Nephron (organoid): ENCODE measurements around the gene RASA3.

Experiments used
- H3K27ac Mint-ChIP-seq, 3 experiments: 2 replicates each; pipeline ENCODE4 v1.8.0; 2020; ENCODE audit warnings: mixed read lengths in 3 of 3, mild to moderate bottlenecking in 2 of 3, moderate library complexity in 1 of 3
- H3K27me3 Mint-ChIP-seq: 2 replicates; pipeline ENCODE4 v1.8.0; 2021; ENCODE audit warnings: low read depth, mild to moderate bottlenecking, moderate library complexity, mixed read lengths
- H3K36me3 Mint-ChIP-seq: 2 replicates; pipeline ENCODE4 v1.8.0; 2020; ENCODE audit warnings: low read depth, mixed read lengths
- H3K4me1 Mint-ChIP-seq: 2 replicates; pipeline ENCODE4 v1.8.0; 2020; ENCODE audit warnings: mixed read lengths
- H3K4me3 Mint-ChIP-seq, 3 experiments: 2 replicates each; pipeline ENCODE4 v1.8.0; 2020; ENCODE audit warnings: mild to moderate bottlenecking in 3 of 3, mixed read lengths in 3 of 3, moderate library complexity in 2 of 3
- H3K9me3 Mint-ChIP-seq: 2 replicates; pipeline ENCODE4 v1.8.0; 2020; ENCODE audit warnings: mixed read lengths
- CTCF ChIP-seq, 3 experiments: fragments of 200-600 bp; sonication (generic); IDR thresholded peaks; one replicate each; pipeline ENCODE4 v1.5.0; 2021; ENCODE audit warnings: antibody characterized with exemption in 3 of 3; ENCODE audit not compliant: unreplicated experiment in 3 of 3

RASA3 gene

GRCh38 chr13:114072421-114072820 lies 60.0 kb downstream of the RASA3 start:
- Mint-ChIP-seq H3K4me1 (peaks cover 40% of the 10 kb centered on the region), H3K36me3 (peaks cover 21% of the 10 kb centered on the region), H3K27ac (peak overlapping the region; percentile 73 to 86 (median 85)), H3K4me3 (no peak overlapping the region), H3K9me3 (no peaks in the 10 kb centered on the region), H3K27me3 (peaks cover 7% of the 10 kb centered on the region)
- no peak for TF ChIP-seq CTCF (IDR thresholded peaks at IDR 0.05; ENCODE audit: unreplicated experiment in 3 of 3)

- no peak overlapping the region for H3K4me3 Mint-ChIP-seq
- no peaks in the 10 kb centered on the region for H3K9me3 Mint-ChIP-seq
- peaks cover 21% of the 10 kb centered on the region for H3K36me3 Mint-ChIP-seq
- TF ChIP-seq CTCF (IDR thresholded peaks at IDR 0.05; ENCODE audit: unreplicated experiment in 3 of 3): no peak
- peak overlapping the region; percentile 73 to 86 (median 85) for H3K27ac Mint-ChIP-seq
- peaks cover 7% of the 10 kb centered on the region for H3K27me3 Mint-ChIP-seq
- peaks cover 42% of the 10 kb centered on the region for H3K4me1 Mint-ChIP-seq
Observed at GRCh38 chr13:114071991-114072390, 60.4 kb downstream of the RASA3 start.

GRCh38 chr13:114071410-114071809 lies 61.0 kb downstream of the RASA3 start:
- no peak for TF ChIP-seq CTCF (IDR thresholded peaks at IDR 0.05; ENCODE audit: unreplicated experiment in 3 of 3)
- H3K36me3 Mint-ChIP-seq: peaks cover 21% of the 10 kb centered on the region
- no peaks in the 10 kb centered on the region for H3K9me3 Mint-ChIP-seq
- H3K27ac Mint-ChIP-seq: peak overlapping the region; percentile 73 to 86 (median 85)
- no peak overlapping the region for H3K4me3 Mint-ChIP-seq
- H3K27me3 Mint-ChIP-seq: peaks cover 7% of the 10 kb centered on the region
- H3K4me1 Mint-ChIP-seq: peaks cover 38% of the 10 kb centered on the region

- H3K27ac Mint-ChIP-seq: no peak overlapping the region
- no peak for TF ChIP-seq CTCF (IDR thresholded peaks at IDR 0.05; ENCODE audit: unreplicated experiment in 3 of 3)
- no peaks in the 10 kb centered on the region for H3K9me3 Mint-ChIP-seq
- peaks cover 42% of the 10 kb centered on the region for H3K4me1 Mint-ChIP-seq
- peaks cover 21% of the 10 kb centered on the region for H3K36me3 Mint-ChIP-seq
- H3K27me3 Mint-ChIP-seq: peaks cover 7% of the 10 kb centered on the region
- H3K4me3 Mint-ChIP-seq: no peak overlapping the region
Observed at GRCh38 chr13:114070098-114070799, 62.2 kb downstream of the RASA3 start.

- H3K9me3 Mint-ChIP-seq: no peaks in the 10 kb centered on the region
- peak overlapping the region; percentile 75 to 97 (median 92) for H3K27ac Mint-ChIP-seq
- H3K4me3 Mint-ChIP-seq: no peak overlapping the region
- H3K27me3 Mint-ChIP-seq: peaks cover 7% of the 10 kb centered on the region
- H3K4me1 Mint-ChIP-seq: peaks cover 49% of the 10 kb centered on the region
- H3K36me3 Mint-ChIP-seq: peaks cover 18% of the 10 kb centered on the region
- TF ChIP-seq CTCF (IDR thresholded peaks at IDR 0.05; ENCODE audit: unreplicated experiment in 3 of 3): no peak
Observed at GRCh38 chr13:114069376-114070097, 62.9 kb downstream of the RASA3 start.
